Right kidney (tissue), 1 donor: ENCODE results near the gene DST.
"Not testable (repeated sequence)": the region's sequence is repeated elsewhere in the genome, so short reads cannot be mapped to it uniquely, and the experiment has no call there.

Experiments
- DNase-seq: peaks from one replicate; pipeline ENCODE4 v3.0.0-alpha.2; 2016

The DST gene

DNA sequence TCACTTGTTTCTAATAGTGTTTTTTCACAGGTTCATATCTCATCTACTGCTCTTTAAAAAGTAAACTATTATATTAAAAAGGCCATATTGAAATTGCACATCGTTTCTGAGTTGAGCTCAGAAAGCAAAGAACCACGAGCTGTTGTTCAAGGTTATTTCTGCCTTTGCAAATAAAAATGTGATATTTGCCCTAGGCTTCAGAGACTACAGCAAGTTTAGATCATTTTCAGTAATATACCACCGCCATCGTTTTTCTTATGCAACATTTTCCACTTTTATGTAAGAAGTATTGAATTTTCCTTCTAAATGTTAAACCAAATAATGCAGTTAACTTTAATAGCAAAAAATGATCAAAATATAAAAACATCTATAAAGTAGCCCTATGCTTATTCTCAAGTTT is 71.1 kb downstream of the DST start:
- no peak for DNase-seq

DNA sequence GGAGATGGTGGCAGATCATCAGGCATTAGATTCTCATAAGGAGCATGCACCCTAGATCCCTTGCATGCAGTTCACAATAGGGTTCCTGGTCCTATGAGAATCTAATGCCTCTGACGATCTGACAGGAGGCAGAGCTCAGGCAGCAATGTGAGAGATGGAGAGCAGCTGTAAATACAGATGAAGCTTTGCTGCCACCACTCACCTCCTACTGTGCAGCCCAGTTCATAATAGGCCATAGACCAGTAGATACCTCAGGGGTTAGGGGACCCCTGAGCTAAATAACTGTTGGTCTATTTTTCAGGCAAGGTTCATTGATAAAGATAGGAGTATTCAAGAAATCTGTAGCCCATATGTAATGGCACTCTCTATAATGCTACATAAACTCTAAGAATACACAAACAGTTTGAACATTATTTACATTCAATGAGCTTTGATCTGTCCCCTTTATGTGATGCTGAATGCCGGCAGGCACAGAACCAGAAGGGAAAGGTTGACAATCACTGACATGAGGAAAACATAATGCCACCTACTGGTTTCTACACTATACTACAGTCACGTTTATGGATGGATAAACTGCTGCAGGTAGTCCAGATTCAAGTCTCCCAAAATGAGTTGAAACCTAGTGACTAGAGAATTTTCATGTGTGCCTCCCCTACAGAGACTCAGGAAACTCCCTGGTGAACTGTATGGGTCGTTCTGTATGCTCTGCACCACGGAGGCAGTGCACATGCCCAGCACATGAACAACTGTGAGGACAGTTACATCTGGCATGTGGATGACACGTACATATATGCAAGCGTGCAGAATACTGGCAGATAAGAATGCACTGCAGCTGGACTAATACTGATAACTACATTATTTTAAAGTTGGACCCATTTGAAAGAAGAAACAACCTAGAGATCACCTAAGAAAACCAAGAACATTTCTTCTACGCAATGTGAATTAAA is 72.0 kb downstream of the DST start:
- no peak for DNase-seq

DNA sequence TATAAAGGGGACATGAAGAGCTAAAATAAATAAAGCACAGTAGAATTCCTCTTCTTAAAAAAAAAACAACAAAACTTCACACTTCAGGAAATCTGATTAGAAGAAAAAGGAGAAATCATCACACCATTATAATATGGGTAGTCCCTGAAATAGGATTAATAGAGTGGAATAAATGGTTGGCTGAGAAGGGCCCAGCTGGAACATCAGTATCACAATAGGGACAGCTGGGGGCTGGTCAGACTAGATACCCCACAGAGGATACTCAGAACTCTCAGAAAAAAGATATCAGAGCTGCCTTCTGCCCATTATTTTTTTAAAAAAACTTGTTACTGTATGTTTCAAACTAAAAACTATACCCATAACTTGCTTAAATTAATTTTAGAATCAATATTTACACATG is 75.2 kb downstream of the DST start:
- no peak for DNase-seq

DNA sequence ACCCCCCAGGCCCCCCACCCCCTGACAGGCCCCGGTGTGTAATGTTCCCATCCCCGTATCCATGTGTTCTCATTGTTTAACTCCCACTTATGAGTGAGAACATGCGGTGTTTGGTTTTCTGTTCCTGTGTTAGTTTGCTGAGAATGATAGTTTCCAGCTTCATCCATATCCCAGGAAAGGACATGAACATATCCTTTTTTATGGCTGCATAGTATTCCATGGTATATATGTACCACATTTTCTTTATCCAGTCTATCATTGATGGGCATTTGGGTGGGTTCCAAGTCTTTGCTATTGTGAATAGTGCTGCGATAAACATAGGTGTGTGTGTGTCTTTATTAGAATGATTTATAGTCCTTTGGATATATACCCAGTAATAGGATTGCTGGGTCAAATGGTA is 80.0 kb downstream of the DST start:
- not testable (repeated sequence) for DNase-seq

DNA sequence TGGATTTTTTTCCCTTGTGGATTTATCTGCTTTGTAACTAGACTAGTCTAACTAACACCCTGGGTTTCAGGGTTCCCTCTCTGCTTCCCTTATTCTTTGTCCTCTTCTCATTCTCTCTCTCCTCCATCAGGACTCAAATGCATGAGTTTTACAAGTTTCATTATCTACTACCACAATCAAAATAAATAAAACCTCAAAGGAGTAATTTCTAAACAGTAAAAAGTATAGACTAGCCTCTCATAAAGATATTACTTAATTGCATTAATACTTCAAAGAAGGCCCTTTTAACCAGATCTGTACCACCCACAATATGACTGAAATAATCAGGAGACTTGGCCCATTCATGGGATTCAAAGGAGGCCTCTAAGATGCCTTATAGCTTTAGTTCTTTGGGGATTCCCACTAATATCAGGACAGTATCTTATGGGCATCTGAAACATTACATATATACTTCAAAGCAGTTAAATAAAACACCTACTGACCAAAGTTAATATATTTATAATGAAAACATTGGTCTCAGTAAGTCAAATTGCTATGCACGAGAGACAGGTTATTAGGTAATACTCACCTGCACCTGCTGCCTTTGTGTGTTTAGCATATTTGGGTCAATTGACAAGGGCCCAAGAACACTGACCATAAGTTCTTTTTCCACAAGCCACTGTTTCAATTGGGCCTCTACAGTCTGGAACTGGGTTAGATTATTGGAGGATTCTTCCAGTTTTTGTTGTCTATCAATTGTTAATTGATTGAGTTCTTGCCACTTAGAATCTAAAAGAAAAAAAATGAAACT is 85.7 kb downstream of the DST start:
- no peak for DNase-seq

DNA sequence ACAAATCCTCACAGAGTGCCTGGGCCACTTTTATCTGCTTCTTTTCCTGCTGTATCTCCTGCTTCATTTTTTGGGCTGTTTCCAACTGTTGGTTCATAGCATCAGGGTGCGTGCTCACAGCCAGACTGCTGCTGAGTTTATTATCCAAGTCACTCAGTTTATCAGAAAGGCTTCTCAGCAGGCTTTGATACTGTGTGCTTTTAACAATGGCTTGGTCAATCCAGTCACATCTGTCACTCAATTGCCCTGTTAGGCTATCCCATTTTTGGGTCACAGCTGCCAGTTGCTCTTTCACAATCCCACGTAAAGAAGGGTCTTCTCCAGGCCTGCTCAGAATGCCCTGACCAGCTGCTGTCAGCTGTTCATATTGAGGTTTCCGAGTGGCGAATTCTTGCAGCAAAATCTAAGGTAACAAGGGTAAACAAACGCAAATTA is 87.2 kb downstream of the DST start:
- DNase-seq, result no peak

DNA sequence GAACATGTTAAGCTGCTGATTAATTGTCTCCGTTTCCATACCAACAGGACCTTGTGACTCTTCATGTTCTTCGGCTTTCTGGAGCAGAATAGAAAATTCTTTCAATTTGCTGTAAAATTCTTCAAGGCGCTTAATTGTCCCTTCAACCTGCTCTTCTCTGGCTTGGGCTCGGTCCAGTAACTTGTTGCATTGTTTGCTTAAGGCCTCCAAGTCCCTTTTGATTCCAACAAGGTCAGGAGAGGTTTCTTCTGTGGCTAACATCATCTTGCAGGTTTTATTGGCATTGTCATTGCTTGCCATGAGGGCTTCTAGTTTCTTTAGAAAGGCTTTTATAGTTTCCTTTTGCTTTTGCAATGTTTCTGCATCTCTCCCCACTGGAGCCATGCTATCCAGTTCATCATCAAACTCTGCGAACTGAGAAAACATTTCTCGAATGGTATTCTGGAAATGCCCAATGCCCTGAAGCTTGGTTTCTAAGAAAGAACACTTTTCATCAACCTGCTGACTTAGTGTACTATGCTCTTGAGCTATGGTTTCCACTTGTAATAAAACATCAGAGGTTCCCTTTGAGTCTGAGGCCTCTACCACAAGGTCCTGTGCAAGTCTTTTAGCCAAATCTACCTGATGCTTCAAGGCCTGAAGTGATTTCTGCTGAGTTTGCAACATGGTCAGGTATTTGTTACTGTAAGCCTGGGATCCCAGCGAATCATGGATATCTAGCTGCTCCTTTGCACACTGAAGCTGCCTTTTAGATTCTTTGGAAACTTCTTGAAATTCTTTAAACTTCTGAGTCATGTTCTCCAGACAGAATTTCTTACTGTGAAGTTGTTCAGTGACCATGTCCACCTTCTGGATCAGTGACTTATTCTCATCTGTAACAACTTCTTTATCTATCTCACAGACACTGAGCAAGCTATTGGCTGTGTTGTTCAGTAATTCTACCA is 90.2 kb downstream of the DST start:
- no peak for DNase-seq

DNA sequence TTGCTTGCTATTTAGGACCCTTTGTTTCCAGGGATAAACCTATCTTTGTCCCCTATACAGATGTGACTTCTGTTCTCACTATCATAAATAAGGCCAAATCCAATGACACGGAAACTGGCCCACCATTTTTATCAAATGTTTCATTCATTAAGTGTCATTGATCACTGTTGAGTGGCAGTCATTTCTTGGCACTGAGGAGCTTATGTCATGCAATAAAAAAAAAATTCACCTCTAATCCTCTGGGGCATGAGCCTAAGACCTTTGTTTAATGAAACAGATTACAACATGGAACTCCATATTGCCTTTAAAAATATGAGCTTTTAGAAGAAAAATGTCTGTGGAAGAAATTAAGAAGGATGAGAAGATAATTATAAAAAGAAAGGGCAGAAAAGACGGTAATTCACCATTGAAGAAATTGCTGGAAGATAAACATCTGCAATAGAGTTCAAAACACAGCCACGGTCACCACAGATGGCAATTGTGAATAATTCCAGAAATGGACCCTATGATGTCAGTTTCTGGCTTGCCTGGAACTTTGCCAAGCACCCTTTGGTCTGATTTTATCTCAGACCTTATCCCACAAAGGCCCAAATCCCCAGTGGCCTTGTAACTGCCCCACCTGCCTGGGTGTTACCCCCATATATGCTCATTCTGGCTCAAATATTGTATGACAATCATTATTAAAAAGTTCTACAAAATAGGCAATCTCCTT is 91.1 kb downstream of the DST start:
- no peak for DNase-seq

DNA sequence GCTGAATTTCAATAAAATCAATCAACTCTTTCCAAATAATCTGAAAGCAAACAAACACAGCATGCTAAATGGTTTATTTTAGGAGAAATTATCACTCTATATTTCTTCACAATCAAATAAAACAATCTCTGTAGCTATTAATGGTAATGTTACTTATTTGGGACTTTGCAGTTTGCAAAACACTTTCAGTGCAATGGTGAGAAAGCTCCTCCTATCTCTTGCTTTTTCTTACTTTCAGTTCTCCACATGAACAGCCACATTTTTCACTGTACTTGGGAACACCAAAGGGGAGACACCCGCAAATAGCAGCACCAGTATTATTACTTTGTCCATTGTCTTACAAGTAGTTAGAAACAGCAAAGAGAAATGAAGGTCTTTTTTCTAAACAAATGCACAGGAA is 92.4 kb downstream of the DST start:
- DNase-seq, result no peak

DNA sequence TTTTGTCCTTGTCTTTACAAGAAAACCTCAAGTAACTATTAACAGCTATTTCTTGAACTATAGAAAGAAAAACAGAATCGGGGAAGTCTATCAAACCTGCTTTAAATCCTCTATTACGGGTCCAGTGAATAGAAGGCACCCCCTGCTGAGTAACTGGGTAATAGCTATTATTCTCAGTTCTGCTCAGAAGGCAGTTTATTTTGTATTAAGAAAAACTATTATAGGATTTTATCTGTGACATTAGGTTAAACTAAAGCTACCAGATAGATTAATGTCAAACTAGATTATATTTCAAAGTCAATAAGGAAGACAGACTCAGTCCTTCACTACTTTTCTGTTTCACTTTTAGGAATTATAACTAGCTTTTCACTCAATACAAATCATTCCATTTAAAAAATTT is 93.7 kb downstream of the DST start:
- DNase-seq, result no peak

DNA sequence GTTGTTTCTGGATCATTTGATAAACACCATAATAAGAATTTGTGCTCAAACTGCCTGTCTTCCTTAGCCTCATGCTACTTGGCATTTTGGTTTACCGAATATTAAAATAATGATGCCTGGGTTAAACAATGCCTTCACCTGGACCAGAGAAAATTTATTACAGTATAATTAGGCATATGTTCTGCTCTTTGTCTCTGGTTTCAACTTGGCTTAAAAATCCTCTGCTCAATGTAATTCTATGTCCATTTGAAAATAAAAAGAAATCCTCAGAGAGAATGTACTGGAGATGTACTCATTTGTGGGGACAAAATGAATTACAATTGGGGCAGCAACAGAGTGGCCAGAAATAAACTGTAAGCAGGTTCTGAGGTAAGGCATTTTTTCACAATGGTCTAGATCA is 95.0 kb downstream of the DST start:
- no peak for DNase-seq

DNA sequence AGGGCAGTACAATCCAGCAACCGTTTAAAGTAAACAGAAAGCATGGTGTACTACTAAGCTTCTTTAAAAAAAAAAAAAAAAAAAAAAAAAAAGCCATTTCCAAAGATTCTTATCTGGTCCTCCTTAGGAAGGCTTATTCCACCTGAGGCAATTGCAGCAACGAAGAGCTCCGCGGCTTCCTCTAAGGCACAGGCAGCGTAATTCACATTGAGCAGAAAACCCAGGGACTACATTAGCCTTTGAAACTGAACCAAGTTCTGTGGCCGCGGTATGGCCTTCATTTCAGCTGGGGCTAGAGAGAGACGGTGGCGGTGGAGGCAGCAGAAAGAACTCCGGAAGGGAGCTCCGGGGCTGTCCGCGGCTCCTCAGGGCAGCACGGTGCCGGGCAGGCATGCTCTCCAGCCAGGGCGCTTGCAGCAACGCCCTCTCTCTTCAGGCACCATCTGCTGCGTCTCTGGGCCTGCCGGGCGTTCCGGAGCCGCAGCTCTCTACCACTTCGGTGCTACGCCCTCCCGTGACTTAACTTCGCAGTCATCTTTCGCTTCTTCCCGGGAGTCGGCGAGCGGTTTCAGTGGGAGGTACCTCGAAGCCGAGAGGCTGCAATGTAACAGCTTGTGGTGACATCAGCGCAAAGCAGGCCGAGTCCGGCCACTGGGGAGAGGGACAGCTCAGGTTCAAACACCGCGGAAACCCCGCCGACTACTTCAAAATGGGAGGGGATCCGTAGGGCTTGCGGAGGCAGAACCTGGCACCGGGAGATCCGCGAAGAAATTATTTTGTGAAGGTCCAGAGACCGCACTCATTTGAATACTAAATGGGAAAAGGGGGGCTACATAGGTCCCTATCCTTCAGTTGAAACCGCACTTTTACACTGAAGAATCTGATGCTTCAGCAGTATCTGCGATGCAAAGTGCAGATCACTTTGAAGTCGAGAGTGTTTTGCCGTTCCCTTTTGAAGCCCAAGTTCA is 100.0 kb downstream of the DST start:
- DNase-seq, result peak; percentile 95

DNA sequence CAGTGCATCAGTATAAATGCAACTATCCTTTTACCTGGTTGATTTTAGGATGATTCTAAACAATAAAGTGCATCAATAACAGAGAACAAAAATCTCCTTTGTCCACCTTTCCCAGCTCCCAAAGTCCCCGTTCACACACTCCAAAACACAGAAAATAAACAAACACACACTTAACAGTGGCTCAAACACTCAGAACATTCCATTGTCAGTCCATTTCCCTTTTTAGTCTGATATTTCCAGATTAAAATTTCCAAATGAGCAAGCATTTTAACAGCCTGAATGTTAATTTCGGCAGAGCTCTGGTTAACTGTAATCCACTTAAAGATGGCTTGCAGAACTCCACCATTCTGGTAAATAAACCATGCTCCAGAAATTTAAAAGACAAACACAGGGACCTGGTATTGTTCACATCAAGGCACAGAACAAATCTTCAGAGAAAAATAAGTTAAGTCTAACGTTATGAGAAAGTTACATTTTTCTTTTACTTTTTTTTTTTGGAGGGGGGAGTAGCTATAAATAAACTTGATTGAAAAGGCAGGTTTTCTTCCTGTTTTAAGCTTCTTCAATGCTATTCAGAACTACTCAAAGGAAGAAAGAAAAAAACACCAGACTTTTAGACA is 100.8 kb downstream of the DST start:
- DNase-seq, result peak; percentile 55

DNA sequence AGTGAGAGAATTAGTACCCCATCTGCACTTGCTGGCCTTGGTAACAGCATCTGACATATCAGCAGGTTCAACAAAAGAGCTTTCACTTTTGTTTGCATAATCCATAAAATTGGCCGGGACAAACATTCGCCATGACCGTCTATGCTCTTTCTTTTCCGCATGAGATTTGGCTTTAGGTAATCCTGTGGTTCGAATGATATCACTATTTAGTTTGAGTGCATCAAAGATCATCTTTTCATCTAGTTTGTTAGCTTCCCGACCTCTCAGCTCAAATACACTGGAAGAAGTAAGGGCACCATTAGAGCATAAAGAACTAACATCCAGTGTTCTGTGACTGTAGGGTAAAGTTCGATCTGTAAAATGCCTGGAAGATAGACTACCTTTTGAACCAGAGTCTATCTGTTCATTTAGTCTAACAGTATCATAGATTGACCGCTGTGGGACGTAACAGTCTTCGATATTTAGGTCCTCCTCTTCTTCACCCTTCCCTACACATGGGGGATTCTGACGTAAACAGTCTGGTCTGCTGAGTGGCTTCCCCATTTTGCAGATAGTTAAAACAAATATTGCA is 101.6 kb downstream of the DST start:
- peak; percentile 36 for DNase-seq

DNA sequence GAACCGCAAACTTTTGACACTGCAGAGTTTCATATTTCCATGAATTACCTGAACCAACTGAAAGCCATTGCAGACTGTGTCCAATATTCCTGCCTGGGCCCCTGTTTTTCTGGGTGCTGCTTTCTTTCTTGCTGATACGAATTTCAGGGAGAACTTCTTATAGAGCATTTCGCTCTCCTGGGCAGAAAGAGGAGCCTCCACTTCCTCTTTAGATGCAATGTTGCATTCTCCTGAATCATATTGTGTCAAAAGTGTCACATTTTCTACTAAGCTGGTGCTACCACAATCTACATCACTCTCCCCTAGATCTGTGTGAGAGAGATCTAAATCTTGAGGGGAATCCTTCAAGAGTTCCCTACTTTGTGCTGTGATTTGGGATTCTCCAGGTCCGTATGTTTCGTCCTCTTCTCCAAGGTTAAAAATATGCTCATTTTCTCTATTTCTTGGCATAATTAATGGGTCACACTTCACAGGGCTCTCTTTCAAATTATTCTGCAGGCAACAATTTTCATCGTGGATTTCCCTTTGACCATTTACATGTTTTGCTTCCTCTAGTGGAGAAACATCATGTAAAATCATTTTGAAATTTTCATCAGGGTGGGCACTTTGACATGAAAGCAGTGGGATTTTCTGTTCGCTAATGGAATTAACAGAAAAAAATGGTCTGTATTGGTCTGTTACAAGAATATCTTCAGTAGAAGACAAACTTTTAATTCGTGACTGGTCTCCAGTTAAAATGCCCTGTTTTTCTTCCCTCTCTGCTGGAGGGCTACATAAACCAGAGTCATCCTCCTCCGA is 102.3 kb downstream of the DST start:
- DNase-seq, result peak; percentile 39

DNA sequence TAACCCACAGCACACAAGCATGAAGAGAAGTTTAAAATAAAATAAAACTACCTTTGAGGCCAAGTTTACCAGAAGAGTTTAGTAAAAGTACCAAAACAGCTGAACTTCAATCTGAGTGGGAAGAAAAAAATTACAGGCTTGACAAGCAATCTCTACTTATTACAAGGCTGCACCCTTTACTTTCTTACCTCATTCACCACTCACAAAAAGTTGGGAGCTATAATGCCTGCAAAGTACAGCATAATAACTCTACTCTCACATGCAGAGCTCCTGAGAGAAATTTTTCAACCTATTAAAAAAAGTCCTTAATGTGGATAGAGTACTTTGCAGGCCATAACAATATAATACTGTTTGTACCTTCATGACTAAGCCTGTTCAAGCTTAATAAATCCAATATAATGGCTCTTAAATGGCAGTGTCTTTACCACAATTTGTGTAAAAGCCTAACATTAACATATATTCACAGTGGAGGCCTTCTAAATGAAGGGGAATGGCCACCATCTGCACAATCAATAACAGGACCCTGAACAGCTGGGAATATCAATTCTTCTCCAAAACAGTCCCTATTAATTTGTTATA is 103.1 kb downstream of the DST start:
- no peak for DNase-seq

DNA sequence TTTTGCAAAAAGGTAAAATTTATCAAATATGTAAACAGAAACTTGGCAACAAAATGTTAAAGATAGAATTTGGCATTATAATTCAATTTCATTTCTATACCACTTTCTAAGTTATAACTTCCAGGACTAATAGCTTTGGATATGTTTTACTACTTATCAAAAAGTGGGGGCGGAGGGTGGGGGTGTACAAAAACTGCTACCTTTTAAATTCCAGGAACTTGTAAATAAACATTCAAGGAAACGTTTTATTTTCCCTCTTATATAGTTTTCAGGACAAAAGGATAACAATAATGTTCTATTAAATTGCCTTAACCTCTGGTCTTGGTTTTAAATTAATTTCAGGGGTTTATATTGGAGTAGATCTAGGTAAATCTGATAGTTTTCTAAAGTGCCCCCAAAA is 103.8 kb downstream of the DST start:
- no peak for DNase-seq

DNA sequence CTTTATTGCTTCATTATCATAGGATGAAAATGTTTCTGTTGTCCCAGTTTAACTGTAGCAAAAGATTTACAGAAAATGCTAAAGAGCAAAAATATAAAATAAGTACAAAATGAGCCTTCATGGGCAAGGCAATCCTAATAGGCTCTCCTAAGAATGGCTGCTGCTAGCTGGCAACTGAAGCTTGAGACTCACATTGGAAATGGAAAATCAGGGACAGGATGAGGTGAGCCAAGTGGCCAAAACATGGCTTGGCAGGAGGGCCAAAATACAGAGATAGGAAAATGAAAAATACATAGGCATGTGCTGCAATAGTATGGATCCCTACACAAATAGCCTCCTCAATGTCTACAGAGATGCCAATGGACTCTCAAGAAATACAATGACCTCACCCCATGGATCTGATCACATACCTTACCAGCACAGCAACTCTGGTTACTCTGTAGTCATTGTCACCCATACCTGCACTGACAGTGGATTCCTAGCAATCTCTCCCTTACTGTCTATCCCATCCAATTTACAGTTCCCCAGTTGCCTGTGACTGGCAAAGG is 105.4 kb downstream of the DST start:
- no peak for DNase-seq
